Ecto neural progenitor cell (in vitro differentiated cells): ENCODE measurements around the gene PIGN.
"Not testable (repeated sequence)": the region's sequence is repeated elsewhere in the genome, so short reads cannot be mapped to it uniquely, and the experiment has no call there.

Experiments used
- DNase-seq: peaks from one replicate; pipeline ENCODE4 v3.0.0-alpha.2; 2018; ENCODE audit warnings: low spot score

PIGN gene

DNA sequence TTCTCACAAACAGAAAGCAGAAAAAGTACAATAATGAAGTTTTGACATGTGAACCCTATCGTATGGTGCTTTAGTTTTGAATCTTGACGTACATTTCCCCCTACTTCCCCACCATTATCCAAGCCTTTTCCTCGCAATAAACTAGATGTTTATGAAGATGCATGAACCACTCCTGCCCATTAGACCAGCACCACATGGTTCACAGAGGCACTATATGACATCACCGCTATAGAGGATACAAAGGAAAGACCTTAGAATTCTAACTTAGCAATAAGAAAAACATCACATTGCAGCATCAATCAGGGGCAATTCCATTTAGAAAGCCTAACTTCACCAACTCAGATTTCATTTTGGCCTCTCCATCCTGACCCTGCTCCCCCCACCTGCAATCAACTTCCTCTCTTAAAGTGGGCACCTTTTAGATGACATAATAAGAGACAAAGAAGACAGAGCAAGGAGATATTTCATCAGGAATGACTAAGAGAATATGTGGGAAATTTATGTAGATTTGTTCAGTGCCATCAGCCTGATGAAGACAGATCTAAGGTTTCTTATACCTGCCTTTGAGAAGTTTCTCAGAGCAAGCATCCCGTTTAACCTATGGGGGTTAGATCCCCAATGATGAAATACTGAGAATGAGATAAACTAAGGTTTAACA, 124.9 kb downstream of the PIGN start:
- no peak for DNase-seq

DNA sequence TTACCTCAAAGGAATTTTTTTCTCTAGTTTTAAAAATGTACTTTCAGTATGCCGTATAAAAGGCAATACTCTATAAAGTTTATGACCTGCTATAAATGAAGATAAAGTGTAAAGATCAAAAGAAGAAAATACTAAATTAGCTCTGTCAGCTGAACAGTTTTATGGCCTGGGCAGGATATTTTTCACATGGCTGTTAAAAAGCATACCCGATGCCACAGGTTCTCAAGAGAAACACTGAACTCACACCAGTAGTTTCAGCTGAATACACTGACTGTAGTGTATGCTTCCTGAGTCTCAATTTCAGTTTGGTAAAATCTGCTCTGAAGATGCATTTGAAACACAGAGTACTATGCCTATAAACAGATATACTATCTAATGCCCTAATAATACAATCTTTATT, 126.0 kb downstream of the PIGN start:
- no peak for DNase-seq

DNA sequence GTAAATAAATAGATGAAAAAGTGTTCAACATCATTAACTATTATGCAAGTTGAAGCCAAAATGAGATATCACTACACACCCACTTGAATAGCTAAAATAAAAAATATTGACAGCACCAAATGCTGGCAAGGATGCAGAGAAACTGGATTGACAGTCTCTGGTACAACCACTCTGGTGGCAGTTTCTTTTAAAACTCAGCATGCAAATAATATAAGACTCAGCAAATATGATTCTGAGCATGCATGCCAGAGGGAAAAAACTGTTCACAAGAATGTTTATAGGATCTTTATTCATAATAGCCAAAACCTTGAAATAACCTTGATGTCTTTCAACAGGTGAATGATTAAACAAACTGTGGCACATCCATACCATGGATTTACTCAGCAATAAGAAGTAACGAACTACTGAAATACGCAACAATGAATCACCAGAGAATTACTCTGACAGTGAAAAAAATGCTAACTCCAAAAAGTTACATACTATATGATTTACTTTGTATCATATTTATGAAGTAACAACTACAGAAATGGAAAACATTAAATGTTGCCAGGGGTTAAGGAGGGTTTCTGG, 131.8 kb downstream of the PIGN start:
- DNase-seq = no peak

DNA sequence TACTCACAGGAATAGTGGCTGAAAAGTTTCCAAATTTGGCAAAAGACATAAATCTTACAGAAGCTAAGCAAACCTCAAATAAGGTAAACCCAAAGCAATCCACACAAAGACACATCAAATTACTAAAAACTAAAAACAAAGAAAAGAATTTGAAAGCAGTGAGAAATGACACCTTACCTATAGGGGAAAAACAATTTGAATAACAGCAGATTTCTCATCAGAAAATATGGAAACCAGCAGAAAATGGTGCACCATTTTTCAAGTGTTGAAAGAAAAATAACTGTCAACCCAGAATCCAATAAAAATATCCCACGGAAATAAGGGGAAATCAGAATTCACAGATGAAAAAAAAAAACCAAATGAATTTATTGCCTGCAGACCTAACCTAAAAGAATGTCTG, 138.6 kb downstream of the PIGN start:
- DNase-seq = no peak

DNA sequence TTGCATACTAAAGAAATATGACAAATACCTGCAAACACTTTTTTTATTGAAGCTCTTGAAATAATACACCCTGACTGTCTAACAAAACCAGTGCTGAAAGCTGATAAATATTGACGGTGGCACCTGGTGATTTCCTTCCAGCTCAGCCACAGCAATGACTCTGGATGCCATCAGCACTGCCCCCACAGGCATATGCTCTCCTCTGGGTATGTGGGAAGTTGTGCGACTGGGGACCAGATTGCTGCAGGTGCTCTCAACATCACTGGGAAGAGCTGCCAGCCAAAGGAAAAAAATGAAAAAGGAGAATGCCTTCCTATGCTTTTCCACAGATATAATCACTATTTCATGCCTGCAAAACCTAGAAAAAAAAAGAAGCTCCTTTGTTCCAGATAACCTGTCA, 141.5 kb downstream of the PIGN start:
- DNase-seq = no peak

DNA sequence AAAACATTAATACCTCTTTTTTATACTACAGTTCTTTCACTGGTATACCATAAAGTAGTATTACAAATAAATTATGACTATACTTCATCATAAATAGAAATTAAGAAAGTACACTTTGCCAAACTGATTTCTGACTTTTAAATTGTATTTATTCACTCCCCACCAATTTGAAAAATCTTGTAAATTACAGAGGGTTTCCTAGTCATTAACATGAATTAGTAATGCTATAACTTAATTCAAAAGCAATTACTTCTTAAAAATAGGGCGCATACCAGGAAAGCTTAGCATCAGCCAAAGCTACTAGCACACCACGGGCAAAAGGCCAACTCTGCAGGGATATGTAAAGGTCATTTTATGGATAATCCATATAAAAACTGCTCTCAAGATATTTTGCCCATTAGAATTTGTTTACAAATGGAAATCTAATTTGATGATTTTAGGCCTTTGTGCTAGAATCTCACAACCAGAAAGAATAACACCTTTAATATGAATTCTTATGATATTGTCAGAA, 142.3 kb downstream of the PIGN start:
- DNase-seq = no peak

DNA sequence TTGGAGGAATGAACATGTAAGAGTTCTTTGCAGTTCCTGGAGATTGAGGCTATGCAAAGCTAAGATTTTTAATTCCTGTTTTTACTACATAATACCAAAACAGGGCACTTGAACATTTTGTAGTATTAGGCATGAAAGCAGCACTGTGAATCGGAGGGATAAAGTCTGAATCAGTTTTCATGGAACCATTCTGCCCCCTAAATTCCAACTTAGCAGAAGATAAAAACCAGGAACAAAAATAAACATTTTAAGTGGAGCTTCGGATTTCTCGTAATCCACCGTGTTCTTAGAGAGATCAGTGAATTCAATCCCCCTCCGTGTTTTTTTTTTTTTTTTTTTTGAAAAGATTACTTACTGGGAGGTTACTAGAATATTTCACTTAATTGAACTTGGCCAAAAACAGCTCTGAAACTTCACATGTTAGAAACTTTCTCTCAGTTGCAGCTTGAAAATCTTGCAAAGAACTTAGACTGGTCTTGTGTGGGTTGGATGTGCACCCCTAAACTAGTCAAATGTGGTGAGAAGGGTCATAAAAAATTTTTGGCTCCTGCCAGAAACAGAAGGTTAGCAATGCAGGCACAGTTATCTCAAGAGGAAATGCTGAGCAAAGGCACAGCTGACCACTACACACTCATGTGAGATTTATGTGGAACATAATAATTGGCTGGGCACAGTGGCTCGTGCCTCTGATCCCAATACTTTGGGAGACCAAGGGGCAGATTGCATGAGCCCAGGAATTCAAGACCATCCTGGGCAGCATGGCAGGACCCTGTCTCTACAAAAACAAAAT, 148.7 kb downstream of the PIGN start:
- DNase-seq = no peak

DNA sequence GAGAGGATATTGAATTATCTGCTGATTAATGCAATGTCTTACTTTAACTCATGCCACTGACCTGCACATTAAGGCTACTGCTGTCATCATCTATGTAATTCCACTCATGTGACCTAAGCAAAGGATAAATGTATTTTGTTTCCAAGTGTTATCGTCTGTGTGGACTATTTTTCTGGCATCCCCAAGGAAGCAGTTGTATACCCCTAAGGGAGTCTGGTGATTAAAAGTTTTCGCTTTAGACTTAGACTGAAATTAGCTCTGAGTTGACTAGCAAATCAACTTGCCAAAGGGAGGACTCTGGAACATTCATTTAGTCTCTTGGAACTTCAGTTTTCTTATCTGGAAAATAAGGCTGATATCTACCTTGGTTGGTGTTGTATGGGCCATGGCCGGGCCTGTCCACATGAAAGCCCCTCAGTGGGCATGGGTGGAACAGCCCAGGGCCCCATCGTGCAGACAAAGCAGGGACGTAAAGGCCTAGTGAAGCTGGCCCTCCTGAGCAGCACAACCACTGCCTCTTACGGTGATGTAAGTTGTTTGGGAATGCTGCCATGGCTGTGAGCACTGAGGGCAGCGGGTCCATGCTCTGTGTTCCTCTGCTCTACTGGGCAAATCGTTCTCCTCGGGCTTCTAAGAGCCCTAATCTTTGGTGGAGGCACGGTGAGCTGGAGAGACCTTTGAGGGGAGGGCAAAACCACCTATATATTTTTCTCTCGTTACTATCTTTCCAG, 149.7 kb downstream of the PIGN start:
- no peak for DNase-seq

DNA sequence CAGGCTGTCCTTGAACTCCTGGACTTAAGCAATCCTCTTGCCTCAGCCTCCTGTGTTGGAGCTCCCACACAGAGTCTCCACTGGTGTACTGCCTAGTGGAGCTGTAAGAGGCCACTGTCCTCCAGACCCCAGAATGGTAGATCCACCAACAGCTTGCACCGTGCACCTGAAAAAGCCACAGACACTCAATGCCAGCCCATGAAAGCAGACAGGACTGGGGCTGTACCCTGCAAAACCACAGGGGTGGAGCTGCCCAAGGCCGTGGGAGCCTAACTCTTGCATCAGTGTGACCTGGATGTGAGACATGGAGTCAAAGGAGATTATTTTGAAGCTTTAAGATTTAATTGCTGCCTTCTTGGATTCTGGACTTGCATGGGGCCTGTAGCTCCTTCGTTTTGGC, 152.6 kb downstream of the PIGN start:
- not testable (repeated sequence) for DNase-seq

DNA sequence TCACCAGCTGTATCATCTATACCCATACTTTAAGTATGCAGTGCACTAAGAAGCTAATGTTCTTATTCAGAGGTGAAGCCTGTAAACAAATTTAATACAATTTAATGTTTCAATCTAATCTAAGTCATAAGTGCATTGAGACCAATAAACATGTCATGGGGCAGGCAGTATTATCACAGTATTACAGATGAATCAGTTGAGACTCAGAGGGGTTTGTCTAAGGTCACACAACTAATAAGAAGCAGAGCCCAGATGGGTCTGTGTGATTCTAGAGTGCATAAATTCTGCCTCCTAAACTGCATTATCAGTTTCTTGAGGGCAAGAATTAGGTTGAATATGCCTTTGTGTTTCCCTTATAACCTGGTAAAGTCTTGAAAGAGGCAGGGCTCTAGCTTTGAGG, 153.1 kb downstream of the PIGN start:
- DNase-seq = no peak

DNA sequence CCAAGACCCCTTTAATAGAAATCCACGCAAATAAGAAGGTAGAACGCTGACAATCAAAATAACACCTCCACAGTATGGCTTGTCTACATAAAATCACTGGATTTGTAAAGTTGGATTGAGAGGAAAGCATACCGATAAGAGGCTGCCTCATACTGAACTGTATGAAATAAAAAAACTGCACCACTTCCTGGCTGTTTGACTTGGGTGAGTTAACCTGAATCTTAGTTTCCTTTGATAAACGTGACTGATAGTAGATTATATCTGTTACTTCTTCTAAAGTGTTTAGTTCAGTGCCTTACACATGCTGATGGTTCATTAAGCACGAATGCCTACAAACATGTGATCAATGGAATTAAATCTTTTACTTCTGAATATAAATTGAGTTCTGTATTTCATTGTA, 153.6 kb downstream of the PIGN start:
- DNase-seq = no peak

DNA sequence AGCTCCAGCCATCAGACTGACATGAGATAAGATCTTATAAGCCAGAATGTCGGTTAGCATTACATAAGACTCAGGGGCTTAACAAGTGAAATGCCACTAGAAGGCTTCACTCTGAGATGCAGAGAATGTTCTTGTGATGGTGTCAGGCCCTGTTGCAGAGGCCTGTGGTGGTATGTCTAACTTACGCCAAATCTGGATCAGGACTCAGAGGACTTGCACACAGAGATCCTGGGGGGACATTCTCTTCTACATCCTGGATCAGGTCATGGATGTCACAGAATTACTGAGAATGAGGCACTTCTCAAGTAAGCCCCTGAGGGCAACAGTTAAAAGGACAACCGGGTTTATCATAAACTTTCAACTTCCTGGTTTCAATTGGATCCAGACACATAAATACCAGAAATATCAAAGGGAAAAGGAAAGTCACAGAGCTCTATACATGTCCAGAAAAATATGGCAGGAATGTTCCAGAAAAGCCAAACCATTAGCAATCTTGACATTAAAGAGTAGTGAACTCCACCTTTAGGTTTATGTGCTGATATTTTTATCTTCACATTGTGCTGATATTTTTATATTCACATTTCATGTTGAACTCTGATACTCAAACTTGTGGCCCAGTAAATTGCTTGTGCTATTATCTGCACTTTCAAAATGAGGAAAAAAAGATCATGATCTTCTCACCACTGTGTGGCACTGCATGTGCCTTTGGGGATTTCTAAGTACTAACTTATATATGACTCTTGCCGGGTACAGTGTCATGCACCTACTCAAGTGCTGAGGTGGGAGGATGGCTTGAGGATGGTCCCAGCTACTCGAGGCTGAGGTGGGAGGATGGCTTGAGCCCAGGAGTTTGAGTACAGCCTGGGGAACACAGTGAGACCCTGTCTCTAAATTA, 156.5 kb downstream of the PIGN start:
- no peak for DNase-seq

DNA sequence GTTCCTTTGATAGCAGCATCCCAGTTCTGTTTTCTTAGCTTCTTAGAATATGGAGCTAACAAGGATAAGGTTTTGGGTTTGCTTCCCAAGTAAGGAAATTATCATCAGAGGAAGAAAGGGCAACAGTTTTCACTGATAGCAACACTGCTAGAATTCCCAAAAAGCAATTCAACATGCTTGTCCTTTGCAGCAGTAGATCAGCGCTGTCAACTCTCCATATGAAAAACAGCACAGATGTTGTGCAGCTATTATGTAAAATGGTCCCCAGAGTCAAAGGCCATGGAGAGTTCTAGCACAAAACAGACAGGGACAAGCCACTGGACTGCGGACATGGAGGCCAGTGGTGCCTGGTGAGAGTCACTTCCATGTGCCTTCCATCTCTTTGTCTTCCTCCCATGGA, 158.1 kb downstream of the PIGN start:
- no peak for DNase-seq

DNA sequence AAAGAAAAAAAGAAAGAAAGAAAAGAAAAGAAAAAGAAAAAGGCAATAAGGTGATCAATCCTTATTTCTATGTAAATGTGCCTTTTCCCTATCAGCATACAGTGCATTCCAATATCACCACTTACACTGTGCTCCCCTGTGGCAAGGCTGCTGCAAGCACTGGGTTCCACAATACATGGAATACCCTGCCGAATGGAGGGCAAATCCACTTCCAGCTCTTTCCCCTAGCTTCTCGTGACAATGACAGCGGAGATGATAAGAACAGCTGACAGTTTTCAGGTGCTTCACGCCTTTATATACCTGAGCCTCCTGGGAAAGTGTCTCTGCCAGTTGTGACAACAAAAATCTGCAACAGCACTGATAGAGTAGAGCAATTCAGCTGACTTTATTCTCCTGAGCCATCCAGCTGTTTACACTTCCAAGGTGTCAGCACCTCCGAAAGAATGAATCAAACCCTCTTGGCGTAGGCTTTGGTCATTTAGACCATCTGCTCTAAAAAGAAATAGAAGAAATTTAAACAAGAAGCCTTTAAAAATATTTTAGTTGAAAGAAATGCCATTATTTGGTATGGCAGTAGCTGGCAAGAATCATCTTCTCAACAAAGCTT, 158.8 kb downstream of the PIGN start:
- DNase-seq = no peak

DNA sequence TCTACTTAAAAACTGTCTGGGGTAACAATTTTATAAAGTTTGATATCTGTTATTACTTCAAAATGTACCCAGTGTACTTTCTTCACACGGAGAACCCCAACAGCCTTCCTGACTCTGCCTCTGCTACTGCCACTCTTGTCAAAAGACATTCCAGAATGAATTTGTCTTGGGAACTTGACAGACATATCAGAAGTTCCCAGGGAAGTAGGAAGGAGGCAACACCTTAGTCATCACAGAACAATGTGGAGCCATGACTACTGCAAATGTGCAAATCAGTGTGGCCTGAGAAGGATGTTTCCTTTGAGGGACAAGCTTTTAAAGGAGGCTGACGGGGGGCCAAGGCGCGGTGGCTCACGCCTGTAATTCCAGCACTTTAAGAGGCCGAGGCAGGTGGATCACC, 160.3 kb downstream of the PIGN start:
- DNase-seq = no peak

DNA sequence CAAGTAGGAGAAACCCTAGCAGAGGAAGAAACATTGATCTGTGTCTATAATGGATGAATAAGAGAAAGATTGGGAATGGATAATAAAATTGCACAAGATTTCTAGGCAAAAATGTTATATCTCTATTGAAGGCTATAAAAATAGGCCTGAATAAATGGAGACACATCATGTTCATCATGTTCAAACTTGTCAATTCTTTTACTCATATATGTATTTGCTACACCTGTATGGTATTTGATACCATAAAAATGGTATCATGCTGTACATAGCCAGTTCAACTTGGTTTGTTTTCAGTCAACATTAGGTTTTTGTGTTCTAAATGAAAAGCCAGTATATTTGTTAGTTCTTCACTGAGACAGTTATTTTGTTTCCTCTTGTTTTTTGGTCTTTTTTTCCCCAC, 161.9 kb downstream of the PIGN start:
- no peak for DNase-seq

DNA sequence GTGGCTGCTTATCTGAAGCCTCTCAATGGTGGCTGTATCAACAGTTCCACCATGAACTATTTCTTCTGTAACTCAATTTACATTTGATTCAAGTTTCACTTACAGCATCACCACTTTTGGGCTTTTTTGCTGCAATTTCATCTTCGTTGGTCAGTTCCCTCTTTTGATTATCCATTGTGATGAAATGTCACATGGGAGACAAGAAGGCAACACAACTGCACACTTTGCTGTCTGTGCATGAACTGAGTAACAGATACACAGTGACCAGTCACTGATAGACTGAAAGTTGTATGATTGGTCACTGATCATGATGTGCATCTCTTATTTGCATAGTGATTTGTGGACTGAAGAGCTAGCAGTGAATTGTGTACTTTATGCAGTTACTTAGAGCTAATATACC, 163.3 kb downstream of the PIGN start:
- no peak for DNase-seq

DNA sequence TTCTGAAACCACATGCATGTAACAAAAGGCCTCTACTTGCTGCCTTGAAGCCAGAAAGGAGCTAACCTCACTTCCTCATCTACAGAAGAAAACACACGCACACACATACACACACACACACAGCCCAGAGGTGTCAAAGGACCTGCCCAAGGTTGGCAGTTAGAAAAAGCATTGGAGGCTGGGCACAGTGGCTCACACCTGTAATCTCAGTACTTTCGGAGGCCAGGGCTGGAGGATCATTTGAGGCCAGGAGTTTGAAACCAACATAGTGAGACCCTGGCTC, 168.2 kb downstream of the PIGN start:
- DNase-seq = no peak

DNA sequence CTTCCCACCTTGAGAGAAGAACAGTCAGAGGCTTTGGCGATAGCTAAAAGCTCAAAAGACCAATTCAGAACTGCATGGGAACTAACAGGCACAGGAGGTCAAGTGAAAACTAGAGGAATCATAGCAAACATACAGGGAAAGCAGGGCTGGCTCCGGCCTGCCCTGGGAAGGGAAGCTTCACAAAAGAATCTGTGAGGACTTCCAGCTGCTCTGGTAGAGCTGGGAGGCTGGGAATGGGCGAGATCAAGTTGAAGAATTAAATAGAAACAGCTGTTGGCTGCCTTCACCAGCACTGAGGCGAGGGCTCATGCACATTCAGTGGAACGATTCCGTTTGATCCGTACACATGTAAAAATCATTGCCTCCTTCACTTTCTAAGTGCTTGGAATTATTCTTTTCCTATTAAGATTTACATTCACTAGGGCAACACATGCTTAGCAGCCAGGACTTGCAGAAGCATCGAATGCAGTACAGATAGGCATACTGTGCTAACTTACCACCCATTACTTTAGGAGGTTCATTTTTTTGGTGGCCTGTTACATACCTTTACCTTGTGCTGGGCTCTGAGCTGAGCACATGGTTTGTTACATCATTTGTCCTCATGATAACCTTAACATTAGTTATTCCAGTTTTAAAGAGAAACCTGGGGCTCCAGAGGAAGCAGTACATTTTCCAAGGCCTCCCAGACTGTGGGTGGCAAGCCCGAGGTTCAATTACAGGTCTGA, 168.7 kb downstream of the PIGN start:
- no peak for DNase-seq

DNA sequence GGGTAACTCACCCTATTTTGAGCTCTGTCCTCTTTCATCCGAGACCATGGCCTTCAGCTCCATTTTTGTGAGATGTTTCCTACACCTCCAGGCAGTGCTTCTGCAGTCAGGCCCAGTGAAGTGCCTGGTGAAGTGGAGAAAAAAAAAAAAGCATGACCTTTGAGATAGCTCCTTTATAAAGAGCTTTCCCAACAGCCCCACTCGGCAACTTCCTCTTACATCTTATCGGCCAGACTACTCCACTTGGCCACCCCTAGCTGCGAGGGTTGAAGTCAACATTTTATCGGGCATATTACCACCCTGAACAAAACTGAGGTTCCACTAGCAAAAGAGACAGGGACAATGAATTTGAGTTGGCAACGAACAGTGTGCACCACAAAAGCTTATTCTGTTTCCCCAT, 169.2 kb downstream of the PIGN start:
- DNase-seq = no peak

DNA sequence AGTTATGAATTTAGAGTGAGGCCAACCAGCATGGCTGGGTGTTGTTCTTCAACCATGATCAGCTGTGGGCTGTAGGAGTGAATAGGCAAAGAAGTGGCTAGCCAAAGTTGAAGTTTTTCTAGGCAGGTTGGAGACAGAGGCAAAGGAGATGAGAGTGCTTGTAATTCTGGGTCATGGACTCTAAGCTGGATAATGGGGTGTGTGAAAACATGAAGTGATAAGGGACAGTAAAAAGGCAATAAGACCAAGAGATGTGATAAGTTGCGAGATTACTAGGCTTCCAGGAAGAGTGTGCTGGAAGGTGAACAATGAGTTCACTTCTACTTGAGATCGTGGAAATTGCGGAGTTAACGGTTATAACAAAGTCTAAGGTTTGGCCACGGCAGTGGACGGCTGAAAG, 175.4 kb downstream of the PIGN start:
- no peak for DNase-seq
